Skeletal muscle cell (primary cell): ENCODE results near the gene RIOX2.
"Not testable (repeated sequence)": the region's sequence is repeated elsewhere in the genome, so short reads cannot be mapped to it uniquely, and the experiment has no call there.

Experiments used
- DNase-seq: peaks from one replicate; pipeline ENCODE4 v3.0.0-alpha.2; 2010; ENCODE audit warnings: low read depth
- H3K4me3 ChIP-seq: 2 replicates; pipeline ENCODE4 v1.5.1; 2011; ENCODE audit warnings: low read depth, mild to moderate bottlenecking, control low read depth, low read length, moderate library complexity

The RIOX2 gene

GRCh38 chr3:97931218-97931617 lies 41.0 kb downstream of the RIOX2 start:
- no peak overlapping the region for H3K4me3 ChIP-seq
- no peak for DNase-seq

- no peak for DNase-seq
- H3K4me3 ChIP-seq: no peak overlapping the region
Measured at GRCh38 chr3:97930018-97930417, 42.2 kb downstream of the RIOX2 start.

- DNase-seq: no peak
- no peak overlapping the region for H3K4me3 ChIP-seq
Measured at GRCh38 chr3:97928986-97929385, 43.2 kb downstream of the RIOX2 start.

- no peak for DNase-seq
- H3K4me3 ChIP-seq: no peak overlapping the region
Measured at GRCh38 chr3:97927704-97928103, 44.5 kb downstream of the RIOX2 start.

- no peak overlapping the region for H3K4me3 ChIP-seq
- peak; percentile 33 for DNase-seq
Measured at GRCh38 chr3:97917813-97918536, 54.3 kb downstream of the RIOX2 start.

- no peak for DNase-seq
- no peak overlapping the region for H3K4me3 ChIP-seq
Measured at GRCh38 chr3:97916576-97916975, 55.7 kb downstream of the RIOX2 start.

- no peak for DNase-seq
- H3K4me3 ChIP-seq: no peak overlapping the region
Measured at GRCh38 chr3:97914388-97914787, 57.8 kb downstream of the RIOX2 start.

- no peak overlapping the region for H3K4me3 ChIP-seq
- DNase-seq: no peak
Measured at GRCh38 chr3:97911459-97911858, 60.8 kb downstream of the RIOX2 start.

- H3K4me3 ChIP-seq: no peak overlapping the region
- no peak for DNase-seq
Measured at GRCh38 chr3:97910931-97911351, 61.3 kb downstream of the RIOX2 start.

- not testable (repeated sequence) for DNase-seq, H3K4me3 ChIP-seq
Measured at GRCh38 chr3:97910236-97910831, 61.9 kb downstream of the RIOX2 start.

GRCh38 chr3:97909830-97910229 lies 62.4 kb downstream of the RIOX2 start:
- H3K4me3 ChIP-seq, DNase-seq: not testable (repeated sequence)

GRCh38 chr3:97901313-97902248 lies 70.7 kb downstream of the RIOX2 start:
- no peak for DNase-seq
- H3K4me3 ChIP-seq: no peak overlapping the region

GRCh38 chr3:97899331-97899730 lies 72.9 kb downstream of the RIOX2 start:
- no peak overlapping the region for H3K4me3 ChIP-seq
- DNase-seq: no peak

- H3K4me3 ChIP-seq: no peak overlapping the region
- no peak for DNase-seq
Measured at GRCh38 chr3:97896547-97896946, 75.7 kb downstream of the RIOX2 start.

GRCh38 chr3:97896129-97896528 lies 76.1 kb downstream of the RIOX2 start:
- H3K4me3 ChIP-seq: no peak overlapping the region
- DNase-seq: no peak

- no peak for DNase-seq
- H3K4me3 ChIP-seq: no peak overlapping the region
Measured at GRCh38 chr3:97895216-97895615, 77.0 kb downstream of the RIOX2 start.

- no peak for DNase-seq
- no peak overlapping the region for H3K4me3 ChIP-seq
Measured at GRCh38 chr3:97892852-97893251, 79.4 kb downstream of the RIOX2 start.
